ENCODE data around the gene LTV1.
"Not testable (repeated sequence)": the region's sequence is repeated elsewhere in the genome, so short reads cannot be mapped to it uniquely, and the experiment has no call there.

Gene LTV1

DNA sequence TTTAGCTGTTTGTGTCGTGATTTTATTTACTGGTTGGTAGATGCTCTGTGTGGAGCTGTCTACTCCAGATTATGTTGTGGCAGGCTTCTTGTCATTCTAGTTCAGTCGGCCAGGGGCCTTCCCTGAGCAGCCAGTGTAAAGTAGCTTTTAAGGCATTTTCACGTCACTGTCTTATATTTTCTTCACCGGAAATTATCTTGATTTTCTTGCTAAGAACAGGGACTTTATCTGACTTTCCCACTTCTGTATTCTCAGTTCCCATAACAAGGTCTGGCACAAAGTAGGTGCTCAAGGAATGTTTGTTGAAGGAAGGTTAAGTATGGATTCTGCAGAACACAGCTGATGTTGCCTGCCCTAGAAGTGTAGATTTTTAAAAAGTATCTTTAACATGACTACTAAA, 868 bp downstream of the LTV1 start:
- DNase-seq = no peak

GRCh38 chr6:143845033-143845432, 1.9 kb downstream of the LTV1 start:
- no peak for DNase-seq

- not testable (repeated sequence) for DNase-seq
These were observed 8.6 kb downstream of the LTV1 start for GRCh38 chr6:143851706-143852105.

- DNase-seq = not testable (repeated sequence)
These were observed 11.9 kb downstream of the LTV1 start for GRCh38 chr6:143855057-143855456.

DNA sequence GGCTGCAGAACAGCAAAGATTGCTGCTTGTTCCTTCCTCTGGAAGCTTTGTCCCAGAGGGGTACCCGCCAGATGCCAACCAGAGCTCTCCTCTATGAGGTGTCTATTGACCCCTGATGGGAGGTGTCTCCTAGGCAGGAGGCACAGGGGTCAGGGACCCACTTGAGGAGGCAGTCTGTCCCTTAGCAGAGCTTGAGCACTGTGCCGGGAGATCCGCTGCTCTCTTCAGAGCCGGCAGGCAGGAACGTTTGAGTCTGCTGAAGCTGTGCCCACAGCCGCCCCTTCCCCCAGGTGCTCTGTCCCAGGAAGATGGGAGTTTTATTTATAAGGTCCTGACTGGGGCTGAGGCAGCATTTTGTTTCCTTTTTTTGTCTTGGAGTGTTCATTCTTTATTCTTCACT, 13.6 kb downstream of the LTV1 start:
- DNase-seq = not testable (repeated sequence)

DNA sequence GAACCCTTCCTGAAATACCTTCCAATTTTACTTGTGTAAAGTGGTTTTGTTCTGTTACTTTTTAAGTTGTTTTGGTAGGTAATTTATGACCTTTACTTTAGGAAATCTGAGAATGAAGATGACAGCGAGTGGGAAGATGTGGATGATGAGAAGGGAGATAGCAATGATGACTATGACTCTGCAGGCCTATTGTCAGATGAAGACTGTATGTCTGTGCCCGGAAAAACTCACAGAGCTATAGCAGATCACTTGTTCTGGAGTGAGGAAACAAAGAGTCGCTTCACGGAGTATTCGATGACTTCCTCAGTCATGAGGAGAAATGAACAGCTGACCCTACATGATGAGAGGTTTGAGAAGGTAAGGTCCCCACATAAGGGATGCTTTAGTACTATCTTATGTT, 14.5 kb downstream of the LTV1 start:
- DNase-seq = no peak

DNA sequence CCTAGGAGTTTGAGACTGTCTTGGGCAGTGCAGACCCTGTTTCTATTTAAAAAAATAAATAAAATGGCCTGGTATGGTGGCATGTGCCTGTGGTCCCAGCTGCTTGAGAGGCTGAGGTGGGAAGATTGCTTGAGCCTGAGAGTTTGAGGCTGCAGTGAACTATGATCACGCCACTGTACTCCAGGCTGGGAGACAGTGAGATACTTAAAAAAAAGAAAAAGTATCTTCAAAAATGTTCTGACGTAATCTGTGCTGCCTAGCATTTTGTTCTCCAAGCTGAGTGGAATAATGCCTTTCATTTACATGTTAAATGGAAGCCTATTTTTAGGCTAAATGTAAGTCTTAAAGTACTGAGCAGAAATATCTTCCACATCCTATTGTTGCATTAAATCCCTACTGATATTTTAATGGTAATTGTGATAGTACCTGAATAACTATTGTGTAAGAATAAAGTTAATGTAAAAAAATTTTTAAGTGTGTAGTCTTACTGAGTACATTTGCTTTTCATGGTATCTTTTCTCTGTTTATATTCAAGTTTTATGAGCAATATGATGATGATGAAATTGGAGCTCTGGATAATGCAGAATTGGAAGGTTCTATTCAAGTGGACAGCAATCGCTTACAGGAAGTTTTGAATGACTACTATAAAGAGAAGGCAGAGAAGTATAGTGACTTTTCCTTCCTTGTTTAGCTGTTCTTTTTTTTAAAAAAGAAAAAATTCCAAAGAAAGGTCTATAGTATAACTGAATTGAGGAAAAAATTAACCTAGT, 16.9 kb downstream of the LTV1 start:
- no peak for DNase-seq

DNA sequence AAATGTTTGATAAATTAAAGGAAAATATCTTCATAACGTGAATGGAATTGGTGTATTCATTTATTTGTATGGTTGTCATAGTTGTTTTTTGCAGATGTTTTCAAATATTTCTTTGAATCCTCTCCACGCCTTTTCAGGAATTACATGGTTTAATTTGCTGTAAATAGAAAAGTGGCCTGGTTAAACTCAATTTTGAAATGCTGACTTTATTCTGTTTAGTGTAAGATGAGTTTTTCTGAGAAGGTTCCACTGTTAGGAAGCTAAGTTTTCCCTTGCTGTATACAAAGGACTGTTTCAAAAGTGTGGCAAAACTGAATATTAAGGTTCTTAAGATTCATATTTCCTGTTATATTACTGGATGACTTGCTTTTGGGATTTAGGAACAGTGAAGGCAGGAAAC, 20.6 kb downstream of the LTV1 start:
- DNase-seq = no peak

DNA sequence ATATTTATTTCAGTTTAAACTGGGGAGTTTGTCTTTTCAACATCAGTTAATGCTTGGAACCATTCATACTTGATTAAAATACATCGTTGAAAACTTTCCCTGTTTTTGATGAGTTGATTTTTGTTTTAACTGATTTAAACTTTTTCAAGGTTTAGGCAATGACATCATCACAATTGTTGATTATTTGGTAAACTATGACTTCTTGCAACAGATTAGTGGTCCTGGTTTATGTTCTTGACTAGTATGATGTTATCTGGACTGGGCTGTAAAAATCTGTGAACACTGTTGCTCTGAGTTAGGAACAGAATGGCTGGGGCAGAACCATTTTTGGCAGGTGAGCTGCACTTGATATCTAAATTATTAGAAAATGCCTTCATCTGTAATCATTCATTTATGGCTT, 21.1 kb downstream of the LTV1 start, which contains the start of gene ZC2HC1B:
TSS of gene ZC2HC1B (plus strand) at position 241 of the 400 bp plus-strand sequence. CDS start at position 307, 66 bp downstream.
- no peak for DNase-seq

- DNase-seq = no peak
These were observed 24.1 kb downstream of the LTV1 start for GRCh38 chr6:143867236-143867635.

DNA sequence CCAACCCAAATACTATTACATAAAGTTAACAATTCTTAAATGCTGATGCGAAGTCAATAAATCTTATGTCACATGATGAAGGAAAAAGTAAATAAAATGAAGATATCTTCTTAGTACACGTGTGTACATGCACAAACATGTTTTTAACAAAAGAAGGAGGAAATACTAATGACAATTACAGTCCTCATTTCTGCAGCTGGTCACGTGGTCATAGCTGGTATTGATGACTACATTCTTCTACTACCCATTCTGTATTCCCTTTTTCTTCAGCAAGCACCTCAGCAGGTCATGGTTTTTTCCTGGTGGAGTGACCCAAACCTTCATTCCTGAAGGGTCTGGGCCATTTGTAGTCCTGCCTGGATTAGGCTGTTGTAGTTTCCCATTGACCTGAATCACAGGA, 25.7 kb downstream of the LTV1 start:
- not testable (repeated sequence) for DNase-seq

DNA sequence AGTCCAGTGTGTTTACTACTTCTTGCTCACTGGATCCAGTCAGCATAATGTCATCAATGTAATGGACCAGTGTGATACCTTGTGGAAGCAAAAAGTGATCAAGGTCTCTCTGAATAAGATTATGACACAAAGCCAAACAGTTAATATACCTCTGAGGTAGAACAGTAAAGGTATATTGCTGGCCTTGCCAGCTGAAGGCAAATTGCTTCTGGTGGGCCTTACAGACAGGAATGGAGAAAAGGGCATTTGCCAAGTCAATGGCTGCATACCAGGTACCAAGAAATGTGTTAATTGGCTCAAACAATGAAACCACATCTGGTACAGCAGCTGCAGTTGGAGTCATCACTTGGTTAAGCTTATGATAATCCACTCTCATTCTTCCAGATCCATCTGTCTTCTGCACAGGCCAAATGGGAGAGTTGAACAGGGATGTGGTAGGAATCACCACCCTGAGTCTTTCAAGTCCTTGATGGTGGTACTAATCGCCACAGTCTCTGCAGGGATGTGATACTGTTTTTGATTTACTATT, 28.1 kb downstream of the LTV1 start:
- DNase-seq = not testable (repeated sequence)

GRCh38 chr6:143872201-143872600, 29.1 kb downstream of the LTV1 start:
- no peak for DNase-seq

GRCh38 chr6:143873600-143873999, 30.5 kb downstream of the LTV1 start:
- not testable (repeated sequence) for DNase-seq

DNA sequence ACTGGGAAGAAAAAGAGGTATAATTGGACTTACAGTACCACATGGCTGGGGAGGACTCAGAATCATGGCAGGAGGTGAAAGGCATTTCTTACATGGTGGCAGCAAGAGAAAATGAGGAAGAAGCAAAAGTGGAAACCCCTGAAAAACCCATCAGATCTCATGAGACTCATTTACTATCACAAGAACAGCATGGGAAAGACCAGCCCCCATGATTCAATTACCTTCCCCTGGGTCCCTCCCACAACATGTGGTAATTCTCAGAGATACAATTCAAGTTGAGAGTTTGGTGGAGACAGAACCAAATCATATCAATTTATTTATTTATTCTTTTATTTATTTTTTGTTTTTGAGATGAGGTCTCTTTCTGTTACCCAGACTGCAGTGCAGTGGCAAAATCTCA, 31.4 kb downstream of the LTV1 start:
- not testable (repeated sequence) for DNase-seq

DNA sequence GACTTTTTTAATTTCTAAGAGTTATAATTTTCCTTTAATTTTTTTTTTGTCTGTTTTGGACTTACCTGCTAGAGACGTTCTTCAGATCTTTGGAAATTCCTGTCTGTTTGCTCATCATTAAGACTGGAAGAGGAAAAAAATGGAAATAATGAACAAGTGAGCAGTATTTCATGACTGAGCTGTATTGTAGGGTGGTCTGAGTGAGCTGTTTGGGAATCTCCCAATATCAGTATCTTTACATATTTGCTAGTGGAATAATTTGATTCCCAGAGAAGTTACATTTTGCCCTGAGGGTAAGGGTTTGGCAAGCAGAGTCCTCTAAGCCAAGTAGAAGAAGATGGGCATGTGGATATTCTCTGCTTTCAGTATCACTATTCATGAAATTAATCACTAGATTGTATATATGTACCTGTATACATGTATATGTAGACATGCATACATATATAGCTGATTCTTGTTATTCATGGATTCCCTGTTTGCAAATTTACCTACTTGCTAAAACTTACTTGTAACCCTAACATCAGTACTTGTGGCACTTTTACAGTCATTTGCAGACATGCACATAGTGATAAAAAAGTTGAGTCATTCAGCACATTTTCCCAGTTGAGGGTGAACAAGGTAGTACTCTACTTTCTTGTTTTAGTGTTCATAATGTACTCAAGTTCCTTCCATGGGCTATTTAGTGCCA, 34.6 kb downstream of the LTV1 start:
- DNase-seq = no peak

GRCh38 chr6:143878272-143878760, 35.2 kb downstream of the LTV1 start:
- no peak for DNase-seq

- DNase-seq = no peak
These were observed 37.3 kb downstream of the LTV1 start for GRCh38 chr6:143880412-143880811.

- DNase-seq = no peak
These were observed 39.3 kb downstream of the LTV1 start for GRCh38 chr6:143882401-143882930.

DNA sequence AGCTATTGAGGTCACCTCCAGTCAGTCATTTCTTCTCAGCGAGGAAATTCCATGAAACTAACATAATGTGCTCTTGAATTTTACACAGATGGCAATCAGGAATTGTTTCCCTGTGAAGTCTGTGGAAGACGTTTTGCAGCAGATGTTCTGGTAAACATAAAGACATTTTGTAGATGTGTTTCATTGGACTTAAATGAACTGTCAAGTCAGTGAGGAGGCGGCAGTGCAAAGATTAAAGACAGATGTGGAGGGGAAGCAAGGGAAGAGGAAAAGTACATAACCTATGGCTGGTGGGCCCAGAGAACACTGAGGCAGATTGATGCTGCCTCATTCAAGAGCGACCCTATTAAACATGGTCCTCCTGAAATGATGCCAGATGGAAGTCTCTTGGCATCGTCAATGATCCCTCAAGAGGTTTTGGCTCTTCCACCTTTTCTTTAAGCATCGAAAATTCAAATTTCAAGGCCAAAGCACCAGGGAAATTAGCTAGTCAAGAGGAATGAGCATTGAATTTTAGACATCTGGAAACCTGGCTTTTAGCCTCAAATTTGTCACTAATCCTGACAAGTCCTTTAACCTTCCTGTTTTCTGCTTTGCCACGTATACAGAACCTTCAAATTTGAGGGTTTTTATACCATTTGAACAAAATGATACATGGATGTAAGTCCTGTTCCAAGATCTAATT, 41.2 kb downstream of the LTV1 start:
- no peak for DNase-seq

DNA sequence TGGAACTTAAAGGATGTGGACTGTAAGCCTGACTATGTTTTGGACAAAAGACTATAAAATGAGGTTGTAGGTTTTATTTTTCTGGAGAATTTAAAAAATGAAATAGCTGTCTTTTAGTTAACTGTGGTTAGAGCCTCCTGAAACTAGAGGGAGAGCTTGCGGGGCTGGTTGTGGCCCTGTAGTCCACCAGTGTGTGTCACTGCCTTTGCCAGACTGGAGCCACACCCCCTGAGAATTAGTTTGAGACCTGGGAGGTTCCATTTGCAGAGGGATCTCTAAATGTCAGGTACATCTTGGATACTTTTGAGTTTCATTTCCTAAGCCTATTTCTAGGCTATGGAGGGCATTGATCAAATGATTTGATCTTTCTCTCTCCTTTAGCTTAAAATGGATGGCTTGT, 42.0 kb downstream of the LTV1 start:
- DNase-seq = no peak

GRCh38 chr6:143894655-143895054, 51.5 kb downstream of the LTV1 start:
- no peak for DNase-seq
